Neural cell (in vitro differentiated cells): ENCODE results near the gene ZCCHC14. TPM values are rescaled to one million over a fixed set of nuclear protein-coding genes. Genes with fewer than 3 reads are reported as not detected.

Experiments
- H2AFZ ChIP-seq: fragments of 200-600, 300-800 bp; sonication (generic), shearing (Covaris generic); 2 replicates; pipeline ENCODE4 v1.6.0; 2014; ENCODE audit warnings: low read depth, mild to moderate bottlenecking, antibody characterized with exemption, low read length, moderate library complexity
- H3F3A ChIP-seq: fragments of 200-600 bp; shearing (Covaris generic); 2 replicates; pipeline ENCODE4 v1.6.1; 2016; ENCODE audit warnings: mild to moderate bottlenecking, moderate library complexity, mixed read lengths, antibody characterized with exemption, low read length; ENCODE audit not compliant: insufficient read depth, poor library complexity, severe bottlenecking
- H3K27ac ChIP-seq: fragments of 200-600, 300-800 bp; sonication (generic), shearing (Covaris generic); 2 replicates; pipeline ENCODE4 v1.5.1; 2014; ENCODE audit warnings: mild to moderate bottlenecking, low read length, moderate library complexity
- H3K27me3 ChIP-seq: fragments of 300-800, 200-600 bp; sonication (generic), shearing (Covaris generic); 2 replicates; pipeline ENCODE4 v1.6.0; 2014; ENCODE audit warnings: mild to moderate bottlenecking, low read depth, low read length, moderate library complexity; ENCODE audit not compliant: insufficient read depth
- H3K36me3 ChIP-seq: fragments of 300-800, 200-600 bp; sonication (generic), shearing (Covaris generic); 2 replicates; pipeline ENCODE4 v1.5.1; 2014; ENCODE audit warnings: mild to moderate bottlenecking, antibody characterized with exemption, low read length, moderate library complexity; ENCODE audit not compliant: insufficient read depth
- H3K4me2 ChIP-seq: fragments of 300-800, 200-600 bp; sonication (generic), shearing (Covaris generic); 2 replicates; pipeline ENCODE4 v1.6.0; 2014; ENCODE audit warnings: mild to moderate bottlenecking, low read length
- H3K4me3 ChIP-seq: fragments of 300-800, 200-600 bp; sonication (generic), shearing (Covaris generic); 2 replicates; pipeline ENCODE4 v1.5.1; 2014; ENCODE audit warnings: mild to moderate bottlenecking, low read length, moderate library complexity
- H3K79me2 ChIP-seq: fragments of 200-600 bp; shearing (Covaris generic); replicated peaks from 2 replicates; pipeline ENCODE4 v1.6.0; 2014; ENCODE audit warnings: mild to moderate bottlenecking, low read length, moderate library complexity; ENCODE audit not compliant: insufficient read depth
- H3K9ac ChIP-seq: fragments of 300-800, 200-600 bp; sonication (generic), shearing (Covaris generic); 2 replicates; pipeline ENCODE4 v1.6.1; 2016; ENCODE audit warnings: mild to moderate bottlenecking, low read length, mixed read lengths
- H3K9me2 ChIP-seq: fragments of 200-600 bp; shearing (Covaris generic); 2 replicates; pipeline ENCODE4 v1.6.1; 2016; ENCODE audit warnings: mild to moderate bottlenecking, low read length, mixed read lengths; ENCODE audit not compliant: insufficient read depth
- H3K9me3 ChIP-seq: fragments of 200-600, 300-800 bp; sonication (generic), shearing (Covaris generic); 2 replicates; pipeline ENCODE4 v1.6.1; 2016; ENCODE audit warnings: mild to moderate bottlenecking, mixed run types, low read length, moderate library complexity, mixed read lengths
- H4K20me1 ChIP-seq: fragments of 200-600 bp; shearing (Covaris generic); 2 replicates; pipeline ENCODE4 v1.6.1; 2016; ENCODE audit warnings: mild to moderate bottlenecking, mixed run types; ENCODE audit not compliant: insufficient read depth
- CTCF ChIP-seq: fragments of 450-650 bp; IDR thresholded peaks from 2 replicates; pipeline ENCODE4 v1.5.1; 2014; ENCODE audit warnings: antibody characterized with exemption, mild to moderate bottlenecking, moderate library complexity; ENCODE audit not compliant: poor library complexity, severe bottlenecking
- EP300 ChIP-seq: fragments of 450-650 bp; conservative IDR thresholded peaks from 2 replicates; pipeline ENCODE4 v1.6.1; 2014; ENCODE audit warnings: antibody characterized with exemption, mild to moderate bottlenecking, moderate library complexity; ENCODE audit not compliant: poor library complexity, severe bottlenecking
- EZH2 ChIP-seq: fragments of 200-600, 300-800 bp; shearing (Covaris generic), sonication (generic); IDR thresholded peaks from 2 replicates; pipeline ENCODE4 v1.6.1; 2014; ENCODE audit warnings: antibody characterized with exemption, low read length, borderline replicate concordance, mild to moderate bottlenecking; ENCODE audit not compliant: insufficient read depth, poor library complexity, severe bottlenecking
- MXI1 ChIP-seq: fragments of 450-650 bp; conservative IDR thresholded peaks from 2 replicates; pipeline ENCODE4 v1.6.1; 2014; ENCODE audit warnings: antibody characterized with exemption, mild to moderate bottlenecking; ENCODE audit not compliant: poor library complexity, severe bottlenecking
- POLR2AphosphoS5 ChIP-seq: IDR thresholded peaks from 2 replicates; pipeline ENCODE4 v1.6.1; 2012
- RAD21 ChIP-seq: fragments of 450-650 bp; conservative IDR thresholded peaks from 2 replicates; pipeline ENCODE4 v1.6.1; 2014; ENCODE audit warnings: antibody characterized with exemption, mild to moderate bottlenecking, moderate library complexity
- REST ChIP-seq: IDR thresholded peaks from 2 replicates; pipeline ENCODE4 v1.6.1; 2012; ENCODE audit warnings: borderline replicate concordance
- SMC3 ChIP-seq: fragments of 450-650 bp; conservative IDR thresholded peaks from 2 replicates; pipeline ENCODE4 v1.6.1; 2014; ENCODE audit warnings: antibody characterized with exemption, mild to moderate bottlenecking, moderate library complexity; ENCODE audit not compliant: poor library complexity
- TAF1 ChIP-seq: IDR thresholded peaks from 2 replicates; pipeline ENCODE4 v1.6.1; 2012; ENCODE audit warnings: low read depth
- polyA plus RNA-seq: library from polyadenylated mRNA; depleted of rRNA; stranded (reverse); fragments of >200 nt; gene quantifications from 2 replicates; pipeline ENCODE4 v1.2.3, GENCODE V29; 2014

The ZCCHC14 gene
- polyA plus RNA-seq, 1 donor from 2014 or later: 22.1 TPM

GRCh38 chr16:87541147-87541871 lies 48.5 kb upstream of the ZCCHC14 start:
- H2AFZ ChIP-seq: no peak overlapping the region
- H3K9me3 ChIP-seq: no peaks in the 10 kb centered on the region
- H3F3A ChIP-seq: no peaks in the 10 kb centered on the region
- H3K27me3 ChIP-seq: no peaks in the 10 kb centered on the region
- TF ChIP-seq REST (no peak), TAF1 (no peak), EP300 (peak; percentile 26)
- no peaks in the 10 kb centered on the region for H3K36me3 ChIP-seq
- no peaks in the 10 kb centered on the region for H3K9me2 ChIP-seq
- no peaks in the 10 kb centered on the region for H3K79me2 ChIP-seq
- peak overlapping the region; percentile 37 for H3K4me3 ChIP-seq
- H4K20me1 ChIP-seq: no peaks in the 10 kb centered on the region
- H3K9ac ChIP-seq: peak overlapping the region; percentile 46
- peak overlapping the region; percentile 53 for H3K27ac ChIP-seq
- H3K4me2 ChIP-seq: no peak overlapping the region

DNA sequence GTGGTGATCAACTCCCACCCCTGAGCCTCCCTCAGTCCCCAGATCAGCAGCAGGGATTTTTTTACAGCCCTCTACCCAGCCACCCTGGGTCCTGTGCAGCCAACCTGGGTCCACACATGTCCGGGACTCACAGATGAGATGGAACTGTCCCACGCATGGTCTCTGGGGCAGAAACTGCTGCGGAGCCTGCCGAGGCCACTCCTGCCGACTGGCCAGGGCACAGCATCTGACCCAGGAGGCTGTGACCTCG lies 48.0 kb upstream of the ZCCHC14 start:
- H3K9ac ChIP-seq: peak overlapping the region; percentile 46
- H3K79me2 ChIP-seq: no peaks in the 10 kb centered on the region
- TF ChIP-seq RAD21: no peak
- TF ChIP-seq SMC3: no peak
- TF ChIP-seq REST: no peak
- TF ChIP-seq MXI1: no peak
- no peak for TF ChIP-seq EZH2
- no peak for TF ChIP-seq EP300
- no peak for TF ChIP-seq POLR2AphosphoS5
- no peak for TF ChIP-seq CTCF
- H3K36me3 ChIP-seq: no peaks in the 10 kb centered on the region
- H3K9me2 ChIP-seq: no peaks in the 10 kb centered on the region
- H3K27ac ChIP-seq: peak overlapping the region; percentile 53
- no peaks in the 10 kb centered on the region for H4K20me1 ChIP-seq
- peak overlapping the region; percentile 37 for H3K4me3 ChIP-seq
- H3K27me3 ChIP-seq: no peaks in the 10 kb centered on the region
- H2AFZ ChIP-seq: no peak overlapping the region
- no peaks in the 10 kb centered on the region for H3K9me3 ChIP-seq
- no peaks in the 10 kb centered on the region for H3F3A ChIP-seq
- no peak overlapping the region for H3K4me2 ChIP-seq
